Daoy (cell line): ENCODE data around the gene CHST1. TPM values are rescaled to one million over a fixed set of nuclear protein-coding genes. Genes with fewer than 3 reads are reported as not detected.

Experiments used
- DNase-seq: peaks from one replicate; pipeline ENCODE4 v3.0.0-alpha.2; 2015; ENCODE audit warnings: low read depth
- total RNA-seq: library from RNA; depleted of rRNA; stranded (reverse); fragments of >200 nt; shearing (Covaris generic); gene quantifications from 2 replicates; pipeline ENCODE4 v1.2.3, GENCODE V29; 2014

The CHST1 gene
- total RNA-seq, 1 experiment from 2014 or later = 0.74 TPM

GRCh38 chr11:45646275-45646927, 19.0 kb downstream of the CHST1 start:
- DNase-seq = no peak

DNA sequence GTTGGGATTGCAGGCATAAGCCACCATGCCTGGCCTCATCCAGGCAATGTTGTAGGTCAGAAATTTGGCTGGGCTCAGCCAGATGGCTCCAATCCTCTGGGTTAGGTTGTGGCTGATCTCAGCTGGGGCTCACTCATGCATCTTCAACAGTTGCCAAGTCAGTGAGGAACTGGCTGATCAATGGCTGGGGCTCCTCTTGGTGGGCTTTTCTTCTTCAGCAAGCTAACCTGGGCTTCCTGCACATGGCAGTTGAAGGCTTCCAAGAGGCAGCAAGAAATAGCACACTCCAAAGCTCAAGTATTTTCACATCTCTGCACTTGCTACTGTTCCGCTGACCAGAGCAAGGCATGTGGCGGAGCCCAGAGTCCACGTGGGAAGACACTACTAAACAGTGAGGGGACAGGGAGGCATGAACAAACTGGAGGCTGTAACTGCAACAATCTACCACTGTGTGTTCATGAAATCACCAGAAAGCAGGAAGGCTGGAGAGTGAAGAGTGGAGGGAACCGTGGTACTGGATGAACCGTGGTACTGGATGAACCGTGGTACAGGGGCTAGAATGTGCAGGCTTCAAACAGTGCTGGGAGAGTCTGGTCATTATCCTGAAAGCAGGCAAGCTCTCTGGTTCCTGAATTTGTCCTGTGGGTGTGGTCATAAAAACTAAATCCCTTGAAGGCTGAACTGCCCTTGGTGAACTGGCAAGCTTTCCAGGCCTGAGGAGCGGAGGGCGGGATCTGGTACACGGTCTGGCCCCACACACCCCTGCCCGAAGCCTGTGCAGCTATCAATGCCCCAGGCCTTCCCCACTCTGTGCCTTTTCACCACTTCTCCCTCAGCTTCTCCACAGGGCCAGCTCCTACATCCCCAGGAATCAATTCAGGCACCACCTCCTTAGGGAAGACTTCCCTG, 20.2 kb downstream of the CHST1 start:
- no peak for DNase-seq

GRCh38 chr11:45643598-45644260, 21.7 kb downstream of the CHST1 start:
- DNase-seq = no peak

DNA sequence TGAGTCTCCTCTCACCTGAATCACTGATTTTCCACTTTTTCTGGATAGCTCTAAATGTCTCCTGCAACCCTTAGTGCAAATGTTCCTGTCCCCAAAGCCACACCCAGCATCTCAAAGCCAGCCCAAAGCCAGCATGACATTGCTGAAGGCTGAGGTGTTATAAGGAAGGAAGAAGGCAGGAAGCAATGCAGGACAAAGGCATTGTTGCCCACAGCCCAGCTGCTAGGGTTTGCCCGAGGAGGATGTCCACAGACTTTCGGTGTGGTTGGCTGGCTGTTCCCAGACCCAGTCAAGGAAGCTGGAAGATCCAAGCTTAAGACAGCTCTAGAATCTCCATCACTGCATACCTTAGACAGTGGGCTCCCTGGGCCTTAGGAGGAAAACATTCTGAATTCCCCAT, 23.5 kb downstream of the CHST1 start:
- DNase-seq = no peak

- no peak for DNase-seq
Measured at GRCh38 chr11:45638051-45638450, 27.4 kb downstream of the CHST1 start.

DNA sequence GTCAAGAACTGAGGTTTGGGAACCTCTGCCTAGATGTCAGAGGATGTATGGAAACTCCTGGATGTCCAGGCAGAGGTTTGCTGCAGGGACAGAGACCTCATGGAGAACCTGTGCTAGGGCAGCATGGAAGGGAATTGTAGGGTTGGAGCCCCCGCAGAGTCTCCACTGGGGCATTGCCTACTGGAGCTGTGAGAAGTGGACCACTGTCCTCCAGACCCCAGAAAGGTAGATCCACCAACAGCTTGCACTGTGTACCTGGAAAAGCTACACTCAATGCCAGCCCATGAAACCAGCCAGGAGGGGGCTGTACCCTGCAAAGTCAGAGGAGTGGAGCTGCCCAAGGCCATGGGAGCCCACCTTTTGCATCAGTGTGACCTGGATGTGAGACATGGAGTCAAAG, 29.5 kb downstream of the CHST1 start:
- DNase-seq = no peak

- DNase-seq = no peak
Measured at GRCh38 chr11:45625611-45626010, 39.8 kb downstream of the CHST1 start.

DNA sequence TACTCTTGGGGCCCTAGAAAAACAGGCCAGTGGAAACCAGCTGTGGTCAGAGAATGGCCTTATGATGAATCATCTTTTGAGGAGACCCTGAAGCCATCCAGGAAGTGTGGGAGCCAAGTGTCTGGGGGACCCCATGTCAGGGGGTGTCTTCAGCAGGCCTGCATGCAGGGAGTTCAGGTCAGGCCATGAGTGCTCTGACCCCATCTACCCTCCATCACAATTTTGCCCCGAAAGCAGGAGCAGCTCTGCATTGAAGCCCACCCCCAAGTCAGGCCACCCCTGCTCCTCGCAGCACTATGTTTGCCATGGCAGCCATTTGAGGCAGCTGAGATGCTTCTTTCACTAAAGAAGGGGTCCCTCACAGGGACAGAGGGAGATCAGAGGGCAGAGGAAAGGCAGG, 41.3 kb downstream of the CHST1 start:
- no peak for DNase-seq

DNA sequence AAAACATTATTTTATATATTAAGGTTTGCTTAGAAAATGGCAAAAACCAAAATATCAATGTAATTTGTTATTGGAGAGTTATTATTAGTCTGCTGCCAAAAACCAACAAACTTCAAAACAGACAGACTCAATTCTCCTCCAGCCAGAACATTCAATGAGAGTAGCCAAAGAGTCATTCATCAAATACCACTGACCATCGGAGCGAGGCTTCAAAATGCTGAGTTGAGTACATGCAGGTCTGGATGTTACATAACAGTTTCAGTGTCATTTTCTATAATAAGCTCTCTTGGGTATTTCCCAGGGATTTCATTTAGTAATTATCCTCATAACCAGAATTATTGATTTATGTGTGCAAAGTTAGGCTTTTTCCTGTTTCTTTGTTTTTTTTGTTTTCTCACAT, 42.6 kb downstream of the CHST1 start:
- no peak for DNase-seq

DNA sequence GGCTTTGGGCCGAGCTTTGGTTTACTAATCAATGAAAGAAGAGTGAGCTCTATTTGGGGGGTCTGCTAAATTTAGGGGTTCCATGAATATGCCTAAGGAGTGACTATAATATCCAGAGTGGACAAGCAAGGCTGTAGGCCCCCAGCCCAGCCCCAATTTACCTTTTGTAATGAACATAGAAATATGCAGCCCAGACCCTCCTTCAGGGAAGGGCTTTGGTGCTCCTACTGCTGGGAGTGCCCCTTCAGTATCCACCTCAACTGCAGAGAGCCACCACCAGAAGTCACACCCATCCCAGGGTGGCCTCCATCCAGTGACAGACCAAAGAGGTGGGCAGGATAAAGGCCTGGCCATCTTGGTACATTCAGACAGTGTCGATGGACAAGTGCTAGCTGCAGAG, 43.1 kb downstream of the CHST1 start:
- no peak for DNase-seq

DNA sequence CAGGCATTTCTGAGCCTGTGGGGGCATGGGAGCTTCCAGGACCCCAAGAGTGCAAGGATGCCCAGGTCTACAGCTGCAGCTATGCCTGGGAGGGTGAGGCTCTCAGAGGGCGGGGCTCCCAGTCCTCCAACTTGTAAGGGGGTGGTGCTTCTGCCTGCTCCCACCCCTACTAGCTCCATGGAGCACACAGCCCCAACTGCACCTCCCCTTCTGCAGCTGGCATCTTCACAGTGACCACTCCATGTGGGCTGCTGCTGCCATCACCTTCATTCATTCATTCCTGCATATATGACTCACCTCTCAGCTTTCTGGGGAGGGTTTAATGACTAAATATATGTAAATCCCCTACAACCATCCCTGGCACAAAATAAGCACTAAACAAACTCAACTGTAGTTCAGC, 43.8 kb downstream of the CHST1 start:
- DNase-seq = no peak

- DNase-seq = no peak
Measured at GRCh38 chr11:45620243-45620642, 45.2 kb downstream of the CHST1 start.

DNA sequence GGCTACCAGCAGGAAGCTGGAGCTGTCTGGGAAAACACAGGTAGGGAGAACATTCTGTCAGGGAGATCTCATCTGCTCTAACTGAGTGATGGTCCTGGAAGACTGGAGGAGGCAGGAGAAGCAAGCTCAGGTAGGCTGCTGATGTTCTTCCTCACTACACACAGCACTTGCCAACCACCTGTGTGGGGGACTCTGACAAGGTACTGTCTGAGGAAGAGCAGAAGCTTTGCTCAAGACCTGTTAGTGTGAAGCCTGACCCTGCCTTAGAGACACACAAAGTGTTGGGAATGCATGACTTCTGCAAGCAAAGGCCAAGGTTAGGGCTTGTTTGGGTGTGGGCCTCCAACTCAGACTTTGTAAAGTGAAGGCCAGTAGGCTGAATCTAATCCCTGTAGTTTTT, 46.5 kb downstream of the CHST1 start:
- DNase-seq = no peak

DNA sequence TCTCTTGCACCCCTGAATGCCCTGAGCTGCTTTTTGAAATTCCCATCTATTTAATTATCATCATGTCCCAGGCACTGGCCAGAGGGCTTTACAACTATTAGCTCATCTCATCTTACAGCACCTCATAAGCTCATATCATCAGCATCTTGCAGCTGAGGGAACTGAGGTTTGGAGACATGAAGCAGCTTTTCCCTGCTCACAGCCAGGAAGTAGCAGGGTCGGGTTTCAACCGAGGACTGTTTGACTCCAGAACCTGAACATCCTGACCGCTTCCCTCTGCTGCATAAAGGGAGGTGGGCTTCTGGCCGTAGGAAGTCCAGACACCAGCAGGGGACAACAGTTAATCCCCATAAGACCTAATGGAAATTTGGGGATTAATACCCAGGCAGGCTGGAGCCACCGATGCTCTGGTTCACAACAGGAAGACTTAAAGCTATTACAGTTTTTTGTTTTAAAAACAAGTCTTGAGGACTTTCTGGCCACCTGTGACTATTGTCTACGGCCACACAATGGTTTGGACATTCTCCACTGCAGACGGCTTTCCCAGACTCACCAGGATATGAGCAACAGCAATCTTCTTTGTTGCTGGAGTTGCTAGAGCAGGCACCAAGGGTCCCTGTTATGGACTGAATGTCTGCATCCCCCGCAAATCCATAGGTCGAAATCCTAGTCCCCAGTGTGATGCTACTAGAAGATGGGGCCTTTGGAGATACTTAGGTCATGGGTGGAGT, 47.4 kb downstream of the CHST1 start:
- DNase-seq = no peak

DNA sequence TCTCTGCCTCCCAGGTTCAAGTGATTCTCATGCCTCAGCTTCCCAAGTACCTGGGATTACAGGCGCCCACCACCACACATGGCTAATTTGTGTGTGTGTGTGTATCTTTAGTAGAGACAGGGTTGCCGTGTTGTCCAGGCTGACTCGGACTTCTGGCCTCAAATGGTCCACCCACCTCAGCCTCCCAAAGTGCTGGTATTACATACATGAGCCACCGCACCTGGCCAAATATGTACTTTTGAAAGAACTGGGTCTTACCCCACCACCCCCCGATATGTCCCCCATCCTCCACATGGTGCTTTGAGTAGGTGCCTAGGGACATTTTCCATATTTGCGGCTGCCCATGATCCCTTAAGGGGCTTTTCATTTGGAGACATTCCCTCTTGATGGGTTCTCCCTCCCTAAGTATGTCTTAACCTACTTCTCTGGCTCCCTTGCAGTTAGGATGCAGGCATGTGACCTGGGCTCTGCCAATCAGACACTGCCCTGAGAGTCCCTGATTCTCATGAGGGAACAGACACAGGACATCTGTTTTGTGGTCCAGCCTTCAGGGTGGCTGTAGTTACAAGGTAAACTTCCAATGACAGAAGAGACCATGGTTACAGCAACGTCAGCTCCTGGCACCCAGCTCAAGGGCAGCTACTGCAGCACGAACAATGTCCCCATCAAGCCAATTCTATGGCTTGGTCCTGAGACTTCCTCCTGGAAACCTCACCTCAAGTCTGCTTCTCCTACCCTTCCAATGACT, 48.4 kb downstream of the CHST1 start:
- DNase-seq = no peak

DNA sequence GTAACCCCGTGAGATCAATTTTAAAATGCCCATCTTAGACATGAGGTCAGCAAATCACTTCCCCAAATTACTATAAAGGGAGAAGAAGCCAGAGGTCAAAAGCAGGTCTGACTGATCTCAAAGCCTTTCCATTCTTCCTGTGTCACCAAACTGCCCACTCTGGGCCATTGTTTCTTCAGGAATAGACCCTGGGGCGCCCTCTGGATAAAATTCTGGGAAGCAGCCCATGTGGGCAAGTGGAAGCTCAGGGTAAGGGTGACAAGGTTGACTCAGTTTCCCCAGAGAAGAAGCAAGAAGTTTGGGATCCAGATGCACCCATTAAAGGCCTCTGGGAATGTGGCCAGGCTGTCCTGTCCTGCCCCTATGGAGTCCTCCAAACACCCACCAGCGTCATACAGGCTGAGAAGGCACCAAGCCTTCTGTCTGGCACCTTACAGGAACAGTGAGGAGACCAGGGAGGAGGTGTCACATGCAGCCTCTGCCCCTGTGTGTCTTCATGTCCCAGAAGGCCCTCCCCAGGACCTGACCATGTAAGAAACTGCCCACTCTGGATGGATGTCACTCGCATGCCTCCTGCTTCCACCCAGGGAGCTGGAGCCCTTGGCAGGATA, 50.1 kb downstream of the CHST1 start:
- no peak for DNase-seq

GRCh38 chr11:45614196-45614828, 51.1 kb downstream of the CHST1 start:
- no peak for DNase-seq

- no peak for DNase-seq
Measured at GRCh38 chr11:45610627-45611026, 54.8 kb downstream of the CHST1 start.

DNA sequence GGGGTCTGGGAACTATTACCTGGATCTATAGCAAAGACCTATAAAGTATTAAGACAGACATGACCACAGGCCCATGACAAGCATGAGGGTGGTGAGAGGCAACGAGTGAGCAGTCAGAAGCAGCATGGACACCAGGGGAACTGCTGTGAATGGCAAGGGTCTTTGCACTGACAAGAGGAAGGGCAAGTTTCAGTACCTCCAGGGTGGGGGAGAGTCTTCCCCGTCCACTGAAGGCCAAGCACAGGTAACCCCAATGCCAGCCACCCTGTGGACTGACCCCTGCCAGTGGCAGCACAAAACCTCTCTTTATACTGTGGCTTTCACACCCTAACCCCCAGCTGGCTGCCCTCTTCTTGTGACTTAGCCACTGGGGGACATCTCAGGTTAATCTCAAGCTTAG, 55.5 kb downstream of the CHST1 start:
- no peak for DNase-seq

DNA sequence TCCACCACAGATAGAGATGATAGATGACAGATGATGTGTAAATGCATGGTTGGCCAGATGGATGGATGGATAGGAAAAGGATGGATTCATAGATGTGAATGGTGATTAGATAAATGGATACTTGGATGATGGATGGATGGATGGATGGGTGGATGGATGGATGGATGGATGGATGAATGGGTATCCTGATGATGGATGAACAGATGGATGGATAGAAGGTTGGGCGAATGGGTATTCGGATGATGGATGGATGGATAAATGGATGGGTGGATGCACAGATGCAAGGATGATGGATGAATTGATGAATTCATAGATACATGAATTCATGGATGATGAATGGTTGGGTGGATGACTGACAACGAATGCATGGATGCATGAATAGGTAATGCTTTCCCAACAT, 56.1 kb downstream of the CHST1 start:
- DNase-seq = no peak
